ENCODE measurements around the gene SUGCT.
A peak's percentile ranks its signal among the peaks of the same experiment; 100 is the strongest.
"Not testable (repeated sequence)": the region's sequence is repeated elsewhere in the genome, so short reads cannot be mapped to it uniquely, and the experiment has no call there.

The SUGCT gene

DNA sequence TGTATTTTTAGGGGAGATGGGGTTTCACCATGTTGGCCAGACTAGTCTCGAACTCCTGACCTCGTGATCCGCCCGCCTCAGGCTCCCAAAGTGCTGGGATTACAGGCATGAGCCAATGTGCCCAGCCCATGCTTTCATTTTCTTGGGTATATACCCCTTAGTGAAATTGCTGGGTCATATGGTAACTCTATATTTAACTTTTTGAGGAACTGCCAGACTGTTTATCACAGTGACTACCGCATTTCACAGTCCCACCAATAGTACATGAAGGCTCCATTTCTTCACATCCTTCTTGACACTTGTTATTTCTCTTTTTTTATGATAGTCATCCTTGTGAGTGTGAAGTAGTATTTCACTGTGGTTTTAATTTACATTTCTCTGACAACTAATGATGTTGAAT, 134.0 kb downstream of the SUGCT start:
- DNase-seq: not testable (repeated sequence)

DNA sequence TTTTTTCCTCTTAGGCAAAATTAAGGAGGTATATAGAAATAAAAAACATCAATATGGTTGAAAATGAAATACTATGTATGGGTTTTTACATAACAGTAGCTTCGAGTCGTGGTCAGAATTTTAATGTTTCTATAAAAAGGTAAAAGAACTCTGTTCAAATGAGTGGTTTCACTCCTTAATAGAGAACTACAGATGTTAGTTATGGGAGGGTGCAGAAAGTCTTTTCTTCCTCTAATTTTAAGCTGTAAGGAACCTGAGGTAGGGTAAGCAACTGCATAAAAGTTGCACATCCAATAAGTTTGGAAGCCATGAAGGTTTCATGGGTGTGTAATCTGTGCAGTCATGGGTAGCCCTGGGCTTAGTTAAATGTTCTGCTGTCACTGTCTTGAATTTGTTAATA, 141.3 kb downstream of the SUGCT start:
- DNase-seq: no peak

DNA sequence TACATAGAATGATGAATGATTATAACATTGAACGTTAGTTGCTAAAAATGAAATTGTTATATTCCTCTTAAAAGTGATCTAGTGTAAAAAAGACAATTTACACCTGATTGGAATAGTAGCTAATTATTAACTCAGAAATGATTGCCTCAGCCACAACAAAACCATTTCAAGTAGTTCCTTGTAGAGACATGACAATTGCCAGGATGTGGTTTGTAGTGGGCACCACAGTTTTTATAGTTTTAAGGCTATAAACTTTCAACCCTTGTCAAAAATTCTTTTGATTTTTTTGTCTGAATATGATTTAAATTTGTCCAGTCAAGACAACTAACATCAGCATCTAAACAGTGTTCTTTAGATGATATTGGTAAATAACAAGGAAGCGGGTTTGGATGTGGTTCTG, 145.2 kb downstream of the SUGCT start:
- DNase-seq: no peak

DNA sequence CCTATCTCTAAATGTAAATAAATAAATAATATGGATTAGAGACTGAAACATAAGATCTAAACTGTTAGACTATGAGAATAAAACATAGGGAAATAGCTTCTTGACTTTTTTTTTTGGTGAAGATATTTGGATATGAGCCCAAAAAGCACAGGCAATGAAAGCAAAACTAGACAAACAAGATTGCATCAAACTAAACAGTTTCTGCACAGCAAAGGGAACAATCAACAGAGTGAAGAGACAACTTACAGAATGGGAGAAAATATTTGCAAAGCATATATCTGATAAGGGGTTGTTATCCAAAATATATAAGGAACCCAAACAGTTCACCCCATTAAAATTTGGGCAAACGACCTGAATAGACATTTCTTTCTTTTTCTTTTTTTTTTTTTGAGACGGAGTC, 148.1 kb downstream of the SUGCT start:
- no peak for DNase-seq

DNA sequence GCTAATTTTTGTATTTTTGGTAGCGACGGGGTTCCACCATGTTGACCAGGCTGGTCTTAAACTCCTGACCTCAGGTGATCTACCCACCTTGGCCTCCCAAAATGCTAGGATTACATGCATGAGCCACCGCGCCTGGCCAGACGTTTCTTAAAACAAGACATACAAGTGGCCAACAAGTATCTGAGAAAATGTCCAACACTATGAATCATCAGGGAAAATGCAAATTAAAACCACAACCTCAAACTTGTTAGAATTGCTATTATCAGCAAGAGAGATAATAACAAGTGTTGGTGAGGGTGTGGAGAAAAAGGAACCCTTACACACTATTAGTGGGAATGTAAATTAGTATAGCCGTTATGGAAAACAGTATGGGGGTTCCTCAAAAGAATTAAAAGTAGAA, 148.6 kb downstream of the SUGCT start:
- no peak for DNase-seq

DNA sequence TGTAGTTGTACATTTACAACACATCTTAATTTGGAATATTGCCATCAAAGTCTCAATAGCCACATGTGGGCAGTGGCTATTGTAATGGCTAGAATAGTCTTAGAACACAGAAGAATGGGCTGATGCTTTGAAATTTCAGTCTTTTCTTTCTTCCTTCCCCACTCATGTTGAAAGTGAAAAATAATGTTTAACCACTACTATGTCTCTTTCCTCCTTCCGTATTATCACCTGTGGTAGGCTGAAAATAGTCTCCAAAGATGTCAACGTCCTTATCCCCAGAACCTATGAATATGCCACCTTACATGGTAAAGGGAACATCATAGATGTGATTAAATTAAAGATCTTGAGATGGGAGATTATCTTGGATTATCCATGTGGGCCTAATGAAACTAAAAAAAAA, 154.0 kb downstream of the SUGCT start:
- no peak for DNase-seq

DNA sequence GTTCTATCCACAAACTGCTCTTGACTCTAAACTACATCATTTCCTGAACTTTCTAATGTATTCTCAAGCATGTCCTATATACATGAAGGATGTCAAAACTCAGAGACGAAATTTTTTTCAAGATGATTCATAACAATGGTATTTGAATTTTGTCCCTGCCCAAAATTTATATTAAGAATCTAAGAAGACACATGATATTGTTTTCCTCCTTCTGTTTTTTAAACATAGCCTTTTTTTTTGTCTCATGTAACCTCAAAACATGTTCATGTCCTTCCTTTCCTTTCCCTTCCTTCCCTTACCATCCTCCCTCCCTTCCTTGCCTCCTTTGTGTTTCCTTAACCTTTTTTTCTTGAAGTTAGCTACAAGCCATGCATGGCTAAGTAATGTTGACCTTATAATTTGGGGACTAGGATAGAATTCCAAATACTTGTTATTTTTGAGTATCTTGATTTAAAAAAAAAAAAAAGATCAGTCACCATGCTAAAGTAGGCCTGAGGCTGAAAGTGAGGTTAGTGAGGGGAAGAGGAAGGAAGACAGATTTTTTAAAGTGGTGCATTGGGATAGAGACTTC, 163.0 kb downstream of the SUGCT start:
- peak; percentile 82 for DNase-seq

DNA sequence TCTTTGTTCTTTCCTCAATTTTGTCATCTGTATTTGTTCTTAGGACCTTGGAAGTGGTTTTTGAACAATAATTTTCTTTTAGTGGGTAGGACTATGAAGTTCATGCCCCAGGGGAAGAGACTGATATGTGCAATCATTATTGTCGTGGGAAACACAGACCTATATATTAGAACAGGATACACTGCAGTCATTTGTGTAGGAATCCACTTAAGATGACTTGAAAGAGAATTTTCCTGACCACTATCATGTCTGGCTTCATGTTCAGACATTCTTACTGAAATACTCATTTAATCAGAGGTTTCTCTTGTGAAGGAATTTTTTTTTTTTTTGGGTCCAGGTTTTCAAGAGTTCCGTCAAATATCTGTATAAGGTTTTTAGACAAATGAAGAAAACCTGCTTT, 163.6 kb downstream of the SUGCT start:
- peak; percentile 97 for DNase-seq

DNA sequence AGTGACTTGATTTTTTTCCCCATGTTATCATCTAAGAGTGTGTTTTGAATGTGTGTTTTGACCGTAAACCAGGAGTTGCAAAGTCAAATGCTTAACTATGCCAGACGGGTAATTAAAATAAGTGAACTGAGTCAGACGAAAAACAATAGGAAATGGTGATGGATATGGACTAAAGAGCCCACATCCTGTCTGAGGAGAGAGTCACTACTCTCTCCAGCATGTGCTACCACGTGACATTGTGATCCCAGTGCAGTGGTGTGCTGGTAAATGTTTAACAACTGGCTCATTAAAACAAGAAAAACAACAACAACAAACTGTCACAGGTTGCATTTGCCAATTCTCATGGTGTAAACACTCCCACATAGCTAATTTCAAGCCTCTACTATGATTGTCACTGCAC, 164.3 kb downstream of the SUGCT start:
- DNase-seq: peak; percentile 92

DNA sequence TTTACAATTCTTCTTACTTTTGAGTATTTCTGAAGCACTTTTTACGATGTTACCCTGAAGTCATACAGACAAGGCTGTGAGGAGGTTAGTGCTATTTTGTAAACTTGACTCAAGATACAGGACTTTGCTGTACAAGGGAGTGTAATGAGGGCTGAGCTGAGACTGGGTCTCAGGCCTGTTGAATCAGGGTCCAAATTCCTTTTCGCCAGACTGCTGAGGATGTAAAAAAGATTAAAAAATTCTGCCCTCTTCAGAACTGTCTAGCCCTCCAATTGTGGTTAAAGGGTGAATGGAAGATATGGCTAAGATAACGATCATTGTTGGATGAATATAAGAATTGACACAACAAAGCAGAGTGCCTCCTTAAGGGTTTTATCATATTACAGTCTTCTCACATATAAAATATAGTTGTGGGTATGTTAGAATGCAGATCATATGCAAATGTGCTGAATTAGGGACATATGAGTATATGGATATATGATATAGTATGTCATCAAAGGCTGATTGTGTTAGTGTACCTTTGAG, 165.4 kb downstream of the SUGCT start:
- DNase-seq: peak; percentile 55

DNA sequence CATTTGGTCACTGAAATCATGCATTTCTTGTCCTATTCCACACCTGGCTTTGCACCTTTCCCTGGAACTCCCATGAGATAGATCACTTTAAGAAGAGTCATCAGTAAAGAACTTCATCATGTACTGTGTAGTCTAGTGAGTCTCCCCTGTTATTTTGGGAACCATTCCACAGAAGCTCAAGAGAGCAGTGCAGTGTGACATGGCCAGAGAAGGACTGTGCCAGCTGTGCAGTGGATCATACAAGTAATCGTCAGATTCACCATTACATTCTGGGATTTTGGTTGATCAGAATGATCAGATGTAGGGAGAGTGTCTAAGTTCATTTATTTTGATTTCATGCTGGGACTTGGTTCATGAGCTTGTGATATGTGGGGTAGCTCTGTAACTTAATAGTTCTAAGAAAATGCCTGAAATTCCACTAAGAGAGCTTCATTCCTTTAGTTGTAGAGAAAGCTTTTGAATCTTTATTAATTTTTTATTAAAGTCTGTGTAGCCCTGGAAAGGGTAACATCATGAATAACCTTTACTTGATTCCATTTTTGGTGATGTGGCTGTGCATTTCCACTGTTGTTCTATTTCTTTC, 166.8 kb downstream of the SUGCT start:
- peak; percentile 64 for DNase-seq

DNA sequence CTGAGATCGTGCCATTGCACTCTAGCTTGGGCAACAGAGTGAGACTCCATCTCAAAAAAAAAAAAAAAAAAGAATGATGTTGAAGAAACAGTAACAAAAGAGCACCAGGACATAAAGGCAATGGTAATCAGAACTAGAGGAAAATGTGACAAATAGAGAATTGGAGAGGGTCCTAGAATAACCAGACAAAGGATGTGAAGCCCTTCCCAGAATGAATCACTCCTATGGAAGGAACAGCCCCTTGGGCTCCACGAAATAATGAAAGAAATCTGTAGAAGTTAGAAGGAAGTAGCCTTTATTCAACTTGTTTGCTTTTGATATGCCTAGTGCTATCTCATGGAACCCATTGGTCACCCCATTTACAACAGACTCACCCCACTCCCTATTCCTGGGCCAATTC, 169.2 kb downstream of the SUGCT start:
- DNase-seq: no peak

DNA sequence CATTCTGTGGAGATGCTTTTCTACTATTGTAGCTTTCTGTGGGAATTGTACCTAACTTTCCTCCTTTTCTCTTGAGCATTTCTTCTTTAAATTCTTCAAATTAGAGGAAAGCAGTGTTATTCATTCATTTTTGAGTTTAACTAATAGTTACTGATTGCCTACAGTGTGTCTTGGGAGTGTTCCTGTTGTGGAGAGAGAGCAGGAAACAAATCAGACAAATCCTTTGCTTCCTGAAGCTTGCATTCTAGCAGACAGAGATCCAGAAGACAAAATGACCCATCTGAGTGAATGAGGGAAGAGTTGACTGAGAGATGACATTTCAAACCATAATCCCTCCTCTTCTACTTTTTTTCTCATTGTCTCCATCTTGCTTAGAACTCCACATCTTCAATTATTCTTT, 170.4 kb downstream of the SUGCT start:
- no peak for DNase-seq

DNA sequence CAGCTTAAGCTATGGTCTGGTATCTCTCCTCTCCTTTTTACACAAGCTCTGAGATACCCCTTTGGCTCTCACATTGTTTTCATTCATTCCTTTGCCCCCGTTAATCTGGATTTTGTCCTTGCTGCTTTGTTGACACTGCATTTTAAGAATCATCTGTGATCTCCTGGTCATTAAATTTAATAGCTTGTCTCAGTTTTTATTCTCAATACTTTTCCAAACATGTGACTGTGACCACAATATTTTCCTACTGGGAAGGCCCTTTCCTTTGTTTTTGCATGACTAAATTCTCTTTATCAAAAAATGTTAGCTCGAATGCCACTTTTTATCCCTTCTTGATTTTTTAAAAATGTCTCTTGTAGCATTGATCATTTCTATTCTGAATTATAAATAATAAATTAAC, 171.2 kb downstream of the SUGCT start:
- DNase-seq: no peak

DNA sequence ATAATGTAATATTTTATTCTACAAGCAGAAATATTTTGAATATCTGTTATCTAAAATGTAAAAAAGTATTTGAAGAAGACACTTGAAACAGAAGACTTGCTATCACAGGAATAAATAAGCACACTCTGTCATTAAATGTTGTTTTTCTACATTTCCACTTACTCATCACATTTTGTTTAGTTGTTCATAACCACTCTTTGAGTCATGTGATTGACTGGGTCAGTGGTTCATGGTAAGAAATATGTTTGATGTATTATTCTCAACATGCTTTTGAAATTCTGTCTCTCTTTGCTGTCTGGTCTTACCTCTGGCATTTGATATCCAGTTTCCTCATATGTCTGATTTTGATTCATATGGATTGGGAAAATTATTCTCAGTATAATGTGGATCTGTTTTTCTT, 171.8 kb downstream of the SUGCT start:
- DNase-seq: peak; percentile 69

DNA sequence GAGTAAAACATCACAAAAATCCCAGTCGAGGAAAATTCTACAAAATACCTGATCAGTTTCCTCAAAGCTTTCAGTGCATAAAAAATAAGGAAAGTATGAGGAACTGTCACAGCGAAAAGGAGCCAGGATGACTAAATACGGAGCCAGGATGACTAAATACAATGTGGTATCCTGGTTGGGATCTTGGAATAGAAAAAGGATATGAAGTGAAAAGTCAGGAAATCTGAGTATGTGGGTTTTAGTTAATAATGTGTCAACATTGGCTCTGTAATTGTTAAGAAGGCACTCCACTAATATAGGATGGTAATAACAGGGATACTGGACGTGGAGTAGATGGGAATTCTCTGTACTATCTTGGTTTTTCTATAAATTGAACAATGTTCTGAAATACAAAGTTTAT, 175.5 kb downstream of the SUGCT start:
- peak; percentile 49 for DNase-seq

DNA sequence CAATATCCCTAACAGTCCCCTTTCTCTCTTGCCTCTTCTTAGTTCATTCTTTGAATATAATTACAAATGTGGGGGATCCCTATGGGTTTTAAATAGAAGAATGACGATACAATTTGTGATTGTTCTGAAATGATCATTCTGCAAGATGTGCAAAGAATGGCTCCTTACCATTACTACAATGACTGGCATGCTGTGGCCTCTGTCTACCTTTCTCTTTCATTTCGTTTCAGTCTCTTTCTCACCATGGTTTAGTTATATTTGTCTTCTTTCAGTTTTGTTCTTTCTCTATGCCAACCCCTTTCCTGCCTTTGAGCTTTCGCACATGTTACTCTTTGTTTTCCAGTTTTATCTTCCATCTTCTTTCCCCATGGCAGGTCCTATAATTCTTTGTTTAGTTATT, 176.5 kb downstream of the SUGCT start:
- DNase-seq: no peak

DNA sequence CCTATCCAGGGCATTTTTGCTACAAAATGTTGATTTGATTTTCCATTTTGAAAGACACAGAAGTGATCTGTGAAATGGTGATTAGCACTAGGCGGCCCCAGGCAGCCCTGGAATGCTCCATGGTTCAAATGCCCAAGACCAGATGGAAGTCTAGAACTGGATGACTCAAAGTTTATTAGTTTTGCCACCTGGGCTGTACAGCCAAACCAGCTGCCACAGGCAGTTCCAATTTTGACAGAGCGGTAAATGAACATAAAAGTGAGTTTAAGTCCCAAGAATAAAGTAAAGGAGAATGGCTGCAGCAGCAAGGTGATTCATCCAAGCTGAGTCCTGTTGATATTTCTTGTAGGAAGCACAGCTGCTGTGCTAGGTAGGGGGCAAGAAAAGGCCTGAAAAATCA, 180.5 kb downstream of the SUGCT start:
- peak; percentile 36 for DNase-seq

DNA sequence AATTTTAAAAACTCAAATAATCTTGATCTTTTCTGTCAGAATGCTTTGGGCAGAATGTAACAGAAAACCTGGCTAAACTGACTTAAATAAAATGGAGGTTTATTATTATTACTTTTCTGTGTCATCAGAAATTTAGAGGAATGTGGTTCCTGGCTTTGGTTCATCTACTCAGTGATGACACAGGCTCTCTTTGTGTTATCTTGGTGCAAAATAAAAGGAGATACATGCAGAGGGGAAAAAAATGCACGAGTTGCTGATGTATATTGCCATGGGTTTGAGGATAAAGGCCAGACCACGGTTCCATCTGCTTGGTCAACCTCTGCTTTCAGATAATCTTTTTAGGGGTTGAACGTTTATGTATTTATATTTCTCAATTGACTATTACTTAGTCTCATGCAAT, 181.4 kb downstream of the SUGCT start:
- DNase-seq: peak; percentile 64

DNA sequence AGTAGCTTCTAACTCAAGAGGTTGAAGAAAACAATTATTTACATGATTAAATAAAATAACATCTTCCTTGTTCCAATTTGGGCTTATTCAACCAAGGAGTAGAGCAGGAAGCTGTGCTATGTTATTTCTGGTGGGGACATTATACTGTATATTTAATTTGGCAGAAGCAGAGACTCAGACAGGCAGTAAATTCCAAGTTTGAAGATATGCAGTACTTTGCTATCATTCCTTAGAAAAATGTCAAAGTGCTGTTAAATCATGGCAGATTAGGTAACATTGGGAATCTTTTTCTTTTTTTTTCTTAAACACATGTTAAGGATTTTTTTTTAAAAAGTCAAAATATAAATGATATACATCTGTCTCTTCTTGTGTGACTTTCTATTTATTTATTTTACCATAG, 190.1 kb downstream of the SUGCT start:
- peak; percentile 65 for DNase-seq

DNA sequence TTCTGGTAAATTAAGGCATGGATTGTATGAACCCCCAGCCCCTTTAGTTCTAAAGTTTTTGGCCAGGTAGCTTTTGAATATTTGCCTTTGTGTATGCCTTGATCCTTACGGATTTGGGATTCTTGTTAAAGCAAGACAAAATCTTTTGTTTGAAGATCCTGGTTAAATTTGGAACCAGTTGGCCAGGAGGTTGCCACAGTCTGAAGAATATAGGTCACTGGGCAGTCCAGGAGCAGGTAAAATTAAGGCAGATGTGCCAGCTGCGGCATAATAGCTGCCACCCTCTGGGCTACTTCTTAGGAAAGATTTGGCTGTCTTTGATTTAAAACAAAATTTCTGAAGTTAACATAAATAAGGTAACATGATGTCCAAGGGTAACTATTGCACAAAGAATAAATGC, 192.3 kb downstream of the SUGCT start:
- DNase-seq: no peak

DNA sequence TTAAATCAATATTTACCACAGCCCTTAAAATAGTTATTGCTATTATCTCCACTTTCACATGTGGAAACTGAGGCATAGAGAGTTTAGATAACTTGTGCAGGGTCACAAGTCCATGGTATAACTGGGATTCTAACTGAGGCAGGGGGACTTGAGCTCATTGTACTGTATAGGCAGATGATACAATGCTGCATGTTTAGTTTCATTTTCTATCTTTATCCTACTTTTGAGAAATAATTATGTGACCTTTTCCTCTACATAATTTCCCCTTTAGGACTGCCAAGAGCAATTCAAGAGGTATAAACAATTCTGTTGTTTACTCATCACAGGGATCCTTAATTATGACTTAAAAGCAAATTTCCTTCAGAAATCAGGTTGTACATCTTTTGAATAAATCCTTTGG, 193.1 kb downstream of the SUGCT start:
- no peak for DNase-seq

DNA sequence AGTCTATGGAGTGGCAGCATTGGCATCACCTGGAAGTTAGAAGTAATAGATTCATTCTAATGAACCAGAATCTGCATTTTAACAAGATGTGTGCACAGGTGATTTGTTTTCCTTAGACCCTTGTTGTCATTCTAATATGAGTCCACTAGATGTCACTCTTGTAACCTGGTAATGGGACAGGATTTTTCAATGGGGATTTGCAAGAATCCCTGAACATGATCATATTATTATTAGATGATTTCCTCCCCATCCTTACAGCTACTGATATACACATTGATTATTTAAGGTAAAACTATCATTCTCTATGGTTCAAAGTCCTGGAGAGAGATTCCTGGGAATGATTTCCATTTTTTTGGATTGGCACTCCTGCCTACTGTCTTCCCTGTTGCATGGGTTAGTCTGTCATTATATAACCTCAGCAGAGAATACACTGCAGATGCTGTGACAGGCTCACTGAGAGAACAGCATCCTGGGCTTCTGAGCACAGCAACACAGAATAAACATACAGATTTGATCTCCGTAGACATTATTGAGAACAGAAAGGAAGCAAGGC, 194.9 kb downstream of the SUGCT start:
- DNase-seq: peak; percentile 68

DNA sequence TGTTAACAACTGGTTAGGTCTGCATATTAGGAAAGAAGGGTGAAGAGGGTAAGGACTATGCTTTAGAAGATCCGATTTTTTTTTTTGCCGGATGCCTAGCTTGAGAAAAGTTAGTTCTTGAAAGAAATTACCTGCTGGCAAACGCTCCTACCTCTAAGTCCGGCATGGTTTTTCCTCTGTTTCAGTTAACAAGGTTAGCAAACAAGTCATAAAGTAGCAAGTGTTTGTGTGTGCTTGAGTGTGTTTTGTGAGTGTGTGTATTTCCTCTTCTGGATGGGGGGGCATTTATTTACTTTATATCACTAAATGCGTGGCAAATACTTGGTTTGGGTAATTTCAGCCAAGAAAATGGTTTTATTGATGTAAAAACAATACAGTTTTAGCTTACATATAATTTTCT, 195.6 kb downstream of the SUGCT start:
- no peak for DNase-seq

DNA sequence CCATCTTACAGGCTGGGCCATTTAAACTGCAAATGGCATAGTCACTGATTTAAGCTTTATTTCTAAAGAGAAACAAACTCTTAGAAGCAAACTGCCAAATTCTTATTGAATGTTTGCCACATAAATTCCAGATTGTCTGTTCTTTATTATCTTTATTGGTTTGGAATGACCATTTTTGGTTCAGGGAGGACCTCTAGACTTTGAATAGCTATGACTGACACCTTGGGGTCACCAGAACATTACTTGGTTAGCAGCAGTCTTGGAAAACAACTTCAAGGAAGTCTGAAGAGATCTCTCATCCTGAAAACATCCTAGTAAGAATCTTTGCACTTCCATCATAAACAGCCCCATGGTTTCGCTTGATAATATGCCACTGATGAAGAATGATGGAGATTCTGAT, 197.1 kb downstream of the SUGCT start:
- DNase-seq: peak; percentile 70

Measured in fibroblast of upper back skin (primary cell).